ENCODE results near the gene ERCC6.

DNA sequence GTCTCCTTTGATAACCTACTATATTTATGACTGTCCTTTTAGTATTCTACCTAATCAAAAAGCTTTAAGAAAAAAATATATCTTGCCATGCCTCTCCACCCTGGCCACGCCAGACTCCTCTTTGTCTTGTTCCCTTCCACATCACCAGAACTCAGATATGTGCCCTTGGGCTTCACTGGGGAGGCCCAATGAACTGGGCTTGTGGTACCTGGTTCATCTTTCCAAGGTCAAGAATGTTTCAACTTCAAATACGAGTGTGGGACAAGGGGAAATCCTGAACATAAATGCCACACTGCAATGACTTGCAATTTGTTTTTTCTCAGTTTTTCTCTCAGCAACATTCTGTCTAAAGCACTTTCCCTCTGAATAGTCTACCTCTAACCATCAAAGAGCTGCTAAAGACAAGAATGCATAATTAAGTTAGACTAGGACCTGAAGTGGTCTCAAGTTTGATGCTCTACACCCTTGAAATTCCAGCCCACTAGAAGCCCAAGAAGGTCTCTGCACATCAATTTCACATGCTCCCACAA lies 9.9 kb downstream of the ERCC6 start:
- TF ChIP-seq, protein P1, sequence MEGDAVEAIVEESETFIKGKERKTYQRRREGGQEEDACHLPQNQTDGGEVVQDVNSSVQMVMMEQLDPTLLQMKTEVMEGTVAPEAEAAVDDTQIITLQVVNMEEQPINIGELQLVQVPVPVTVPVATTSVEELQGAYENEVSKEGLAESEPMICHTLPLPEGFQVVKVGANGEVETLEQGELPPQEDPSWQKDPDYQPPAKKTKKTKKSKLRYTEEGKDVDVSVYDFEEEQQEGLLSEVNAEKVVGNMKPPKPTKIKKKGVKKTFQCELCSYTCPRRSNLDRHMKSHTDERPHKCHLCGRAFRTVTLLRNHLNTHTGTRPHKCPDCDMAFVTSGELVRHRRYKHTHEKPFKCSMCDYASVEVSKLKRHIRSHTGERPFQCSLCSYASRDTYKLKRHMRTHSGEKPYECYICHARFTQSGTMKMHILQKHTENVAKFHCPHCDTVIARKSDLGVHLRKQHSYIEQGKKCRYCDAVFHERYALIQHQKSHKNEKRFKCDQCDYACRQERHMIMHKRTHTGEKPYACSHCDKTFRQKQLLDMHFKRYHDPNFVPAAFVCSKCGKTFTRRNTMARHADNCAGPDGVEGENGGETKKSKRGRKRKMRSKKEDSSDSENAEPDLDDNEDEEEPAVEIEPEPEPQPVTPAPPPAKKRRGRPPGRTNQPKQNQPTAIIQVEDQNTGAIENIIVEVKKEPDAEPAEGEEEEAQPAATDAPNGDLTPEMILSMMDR (IDR thresholded peaks at IDR 0.05; ENCODE audit: poor library complexity) = no peak
- TF ChIP-seq EZH2 (IDR thresholded peaks at IDR 0.05; ENCODE audit: borderline replicate concordance) = no peak
